ENCODE data around the gene KIDINS220. TPM values are rescaled to one million over a fixed set of nuclear protein-coding genes. Genes with fewer than 3 reads are reported as not detected.

The KIDINS220 gene
- total RNA-seq, 1 experiment from 2014 or later: 26.8 TPM

DNA sequence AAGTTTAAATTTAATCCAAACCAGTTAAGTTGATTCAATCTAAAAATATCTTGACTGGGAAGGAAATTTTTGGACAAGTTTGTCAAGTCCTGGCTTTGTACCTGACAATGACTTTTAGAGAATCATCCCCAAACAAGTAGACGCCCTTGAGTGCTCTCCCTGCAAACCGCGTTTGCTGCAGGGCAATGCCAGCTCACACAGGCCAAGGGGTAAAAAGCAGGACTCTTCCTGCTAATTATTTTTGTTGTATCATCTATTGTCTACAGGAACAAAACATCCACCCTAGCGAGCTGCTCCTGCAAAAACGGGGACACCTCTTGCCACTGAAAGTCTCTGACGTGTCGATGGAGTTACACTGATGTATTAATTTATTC is 144.6 kb downstream of the KIDINS220 start:
- H3K4me2 ChIP-seq (ENCODE audit: low read depth, low read length, poor library complexity, severe bottlenecking): no peak overlapping the region

GRCh38 chr2:8691859-8692437 is 145.5 kb downstream of the KIDINS220 start:
- Histone ChIP-seq H3K27ac (ENCODE audit: low read length) (no peak overlapping the region), H3K9ac (ENCODE audit: low read length) (no peak overlapping the region), H3K79me2 (ENCODE audit: low read length) (no peaks in the 10 kb centered on the region), H3K9me3 (ENCODE audit: low read length) (no peaks in the 10 kb centered on the region), H3K4me1 (ENCODE audit: low read length) (no peaks in the 10 kb centered on the region), H3K4me3 (ENCODE audit: low read length) (no peak overlapping the region), H2AFZ (ENCODE audit: low read length) (no peak overlapping the region), H3K36me3 (ENCODE audit: insufficient read depth, low read length) (no peaks in the 10 kb centered on the region), H3K4me2 (ENCODE audit: low read depth, low read length, poor library complexity, severe bottlenecking) (no peak overlapping the region), H3K27me3 (ENCODE audit: low read length) (no peaks in the 10 kb centered on the region; the same call in 1 of the 2 replicates), H3K9me2 (replicated peaks; ENCODE audit: insufficient read depth, low read length) (no peaks in the 10 kb centered on the region), H4K20me1 (ENCODE audit: insufficient read depth, low read depth, low read length) (no peaks in the 10 kb centered on the region)
- DNase-seq: no peak

More for the DNA sequence above, 144.6 kb downstream of the KIDINS220 start:
- H3K9ac ChIP-seq (ENCODE audit: low read length): no peak overlapping the region
- H3K9me3 ChIP-seq (ENCODE audit: low read length): no peaks in the 10 kb centered on the region
- H4K20me1 ChIP-seq (ENCODE audit: insufficient read depth, low read depth, low read length): no peaks in the 10 kb centered on the region
- no peak overlapping the region for H2AFZ ChIP-seq (ENCODE audit: low read length)
- no peak overlapping the region for H3K27ac ChIP-seq (ENCODE audit: low read length)
- no peaks in the 10 kb centered on the region for H3K36me3 ChIP-seq (ENCODE audit: insufficient read depth, low read length)
- H3K79me2 ChIP-seq (ENCODE audit: low read length): no peaks in the 10 kb centered on the region
- H3K27me3 ChIP-seq (ENCODE audit: low read length): no peaks in the 10 kb centered on the region; the same call in 1 of the 2 replicates
- no peaks in the 10 kb centered on the region for H3K4me1 ChIP-seq (ENCODE audit: low read length)
- DNase-seq: no peak
- no peaks in the 10 kb centered on the region for H3K9me2 ChIP-seq (replicated peaks; ENCODE audit: insufficient read depth, low read length)
- H3K4me3 ChIP-seq (ENCODE audit: low read length): no peak overlapping the region

GRCh38 chr2:8685697-8686358 is 151.6 kb downstream of the KIDINS220 start:
- DNase-seq: peak; percentile 83
- no peak overlapping the region for H3K27ac ChIP-seq (ENCODE audit: low read length)
- no peaks in the 10 kb centered on the region for H3K9me2 ChIP-seq (replicated peaks; ENCODE audit: insufficient read depth, low read length)
- no peak overlapping the region for H2AFZ ChIP-seq (ENCODE audit: low read length)
- H3K9me3 ChIP-seq (ENCODE audit: low read length): no peaks in the 10 kb centered on the region
- H3K4me2 ChIP-seq (ENCODE audit: low read depth, low read length, poor library complexity, severe bottlenecking): peak overlapping the region; percentile 58
- no peaks in the 10 kb centered on the region for H3K36me3 ChIP-seq (ENCODE audit: insufficient read depth, low read length)
- peak overlapping the region; percentile 58 for H3K4me3 ChIP-seq (ENCODE audit: low read length)
- peaks cover 39% of the 10 kb centered on the region for H3K4me1 ChIP-seq (ENCODE audit: low read length)
- no peaks in the 10 kb centered on the region; the same call in 1 of the 2 replicates for H4K20me1 ChIP-seq (ENCODE audit: insufficient read depth, low read depth, low read length)
- 0 out of 2 replicates have a peak overlapping the region, but pooled peaks have one; percentile 27 for H3K9ac ChIP-seq (ENCODE audit: low read length)
- peaks cover 5% of the 10 kb centered on the region; the same call in 1 of the 2 replicates for H3K27me3 ChIP-seq (ENCODE audit: low read length)
- no peaks in the 10 kb centered on the region for H3K79me2 ChIP-seq (ENCODE audit: low read length)

- H3K9ac ChIP-seq (ENCODE audit: low read length): 0 out of 2 replicates have a peak overlapping the region, but pooled peaks have one; percentile 27
- peak overlapping the region; percentile 58 for H3K4me3 ChIP-seq (ENCODE audit: low read length)
- peak overlapping the region; percentile 58 for H3K4me2 ChIP-seq (ENCODE audit: low read depth, low read length, poor library complexity, severe bottlenecking)
- H4K20me1 ChIP-seq (ENCODE audit: insufficient read depth, low read depth, low read length): no peaks in the 10 kb centered on the region; the same call in 1 of the 2 replicates
- H3K79me2 ChIP-seq (ENCODE audit: low read length): no peaks in the 10 kb centered on the region
- H3K9me2 ChIP-seq (replicated peaks; ENCODE audit: insufficient read depth, low read length): no peaks in the 10 kb centered on the region
- peaks cover 5% of the 10 kb centered on the region; the same call in 1 of the 2 replicates for H3K27me3 ChIP-seq (ENCODE audit: low read length)
- H3K9me3 ChIP-seq (ENCODE audit: low read length): no peaks in the 10 kb centered on the region
- no peak overlapping the region for H3K27ac ChIP-seq (ENCODE audit: low read length)
- no peak for DNase-seq
- peaks cover 46% of the 10 kb centered on the region for H3K4me1 ChIP-seq (ENCODE audit: low read length)
- H3K36me3 ChIP-seq (ENCODE audit: insufficient read depth, low read length): no peaks in the 10 kb centered on the region
- H2AFZ ChIP-seq (ENCODE audit: low read length): no peak overlapping the region
Measured at GRCh38 chr2:8684878-8685696, 152.3 kb downstream of the KIDINS220 start.

DNA sequence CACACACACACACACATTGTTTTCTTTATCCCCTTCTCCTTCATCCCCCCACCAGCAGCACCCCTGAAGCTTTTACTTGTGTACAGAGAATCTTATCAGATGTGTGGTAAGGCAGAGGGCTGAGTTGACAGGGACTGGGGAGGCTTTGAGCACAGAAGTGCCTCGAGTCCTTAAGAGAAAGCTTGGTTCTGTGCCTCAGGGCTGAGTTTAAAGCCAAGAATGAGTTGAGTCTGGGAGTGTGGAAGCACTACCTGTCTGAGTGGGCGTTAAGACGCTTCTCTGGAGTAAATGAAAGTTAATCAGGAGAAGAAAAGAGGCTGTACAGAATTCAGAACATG is 152.9 kb downstream of the KIDINS220 start:
- H3K9me2 ChIP-seq (replicated peaks; ENCODE audit: insufficient read depth, low read length): no peaks in the 10 kb centered on the region
- H3K79me2 ChIP-seq (ENCODE audit: low read length): no peaks in the 10 kb centered on the region
- peak overlapping the region; percentile 58 for H3K4me2 ChIP-seq (ENCODE audit: low read depth, low read length, poor library complexity, severe bottlenecking)
- peaks cover 5% of the 10 kb centered on the region; the same call in 1 of the 2 replicates for H3K27me3 ChIP-seq (ENCODE audit: low read length)
- H4K20me1 ChIP-seq (ENCODE audit: insufficient read depth, low read depth, low read length): no peaks in the 10 kb centered on the region; the same call in 1 of the 2 replicates
- H2AFZ ChIP-seq (ENCODE audit: low read length): no peak overlapping the region
- peak; percentile 46 for DNase-seq
- H3K9me3 ChIP-seq (ENCODE audit: low read length): no peaks in the 10 kb centered on the region
- no peak overlapping the region for H3K9ac ChIP-seq (ENCODE audit: low read length)
- no peak overlapping the region for H3K27ac ChIP-seq (ENCODE audit: low read length)
- no peaks in the 10 kb centered on the region for H3K36me3 ChIP-seq (ENCODE audit: insufficient read depth, low read length)
- H3K4me3 ChIP-seq (ENCODE audit: low read length): no peak overlapping the region
- H3K4me1 ChIP-seq (ENCODE audit: low read length): peaks cover 52% of the 10 kb centered on the region

DNA sequence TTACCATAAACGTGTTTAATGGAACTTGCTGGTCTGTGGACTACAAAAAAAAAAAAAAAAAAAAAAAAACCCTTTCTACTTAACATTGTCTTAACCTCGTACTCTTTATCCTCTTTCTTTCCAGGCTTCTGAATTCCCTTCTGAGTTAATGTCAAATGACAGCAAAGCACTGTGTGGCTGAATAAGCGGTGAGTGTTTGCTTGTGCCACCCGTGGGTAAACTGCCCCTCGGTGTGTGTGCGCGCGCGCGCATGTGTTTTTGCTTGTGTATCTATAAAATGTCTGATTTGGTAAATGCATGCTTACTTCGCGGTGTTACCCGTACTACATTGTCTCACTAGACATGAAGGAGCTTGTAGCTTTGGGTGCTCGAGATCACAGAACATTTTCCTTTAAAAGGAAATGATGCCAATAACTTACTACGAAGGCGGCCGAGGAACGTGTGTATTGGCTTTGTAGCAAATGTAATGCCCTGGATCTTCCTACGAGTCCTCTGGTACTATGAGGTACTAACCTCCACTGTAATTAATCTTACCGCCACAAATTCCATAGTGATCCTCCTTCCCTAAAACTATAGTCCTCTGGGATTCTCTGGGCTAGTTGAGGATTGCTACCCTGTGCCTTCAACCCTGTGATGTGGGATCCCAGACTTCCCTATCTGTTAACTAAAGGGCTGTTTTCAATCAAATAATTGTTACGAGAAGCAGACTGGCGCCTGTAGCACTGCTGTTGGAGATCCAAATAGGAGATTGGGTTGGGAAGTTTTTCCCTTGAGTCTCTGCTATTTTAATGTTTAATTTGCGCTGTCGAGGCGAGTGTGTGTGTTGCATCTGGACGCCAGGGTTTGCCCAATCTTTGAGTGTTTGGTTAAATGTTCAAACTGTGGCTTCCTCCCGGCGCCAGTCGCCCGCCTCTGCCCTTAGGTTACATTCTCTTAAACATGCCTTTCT is 154.4 kb downstream of the KIDINS220 start:
- Histone ChIP-seq H3K9ac (ENCODE audit: low read length) (peak overlapping the region; percentile 80), H3K36me3 (ENCODE audit: insufficient read depth, low read length) (no peaks in the 10 kb centered on the region), H3K27ac (ENCODE audit: low read length) (no peak overlapping the region), H2AFZ (ENCODE audit: low read length) (no peak overlapping the region), H3K4me1 (ENCODE audit: low read length) (peaks cover 62% of the 10 kb centered on the region), H3K4me3 (ENCODE audit: low read length) (peak overlapping the region; percentile 83), H3K9me2 (replicated peaks; ENCODE audit: insufficient read depth, low read length) (no peaks in the 10 kb centered on the region), H3K79me2 (ENCODE audit: low read length) (no peaks in the 10 kb centered on the region), H3K9me3 (ENCODE audit: low read length) (no peaks in the 10 kb centered on the region), H4K20me1 (ENCODE audit: insufficient read depth, low read depth, low read length) (no peaks in the 10 kb centered on the region; the same call in 1 of the 2 replicates), H3K4me2 (ENCODE audit: low read depth, low read length, poor library complexity, severe bottlenecking) (peak overlapping the region; percentile 97), H3K27me3 (ENCODE audit: low read length) (peaks cover 5% of the 10 kb centered on the region; the same call in 1 of the 2 replicates)
- peak; percentile 46 for DNase-seq

DNA sequence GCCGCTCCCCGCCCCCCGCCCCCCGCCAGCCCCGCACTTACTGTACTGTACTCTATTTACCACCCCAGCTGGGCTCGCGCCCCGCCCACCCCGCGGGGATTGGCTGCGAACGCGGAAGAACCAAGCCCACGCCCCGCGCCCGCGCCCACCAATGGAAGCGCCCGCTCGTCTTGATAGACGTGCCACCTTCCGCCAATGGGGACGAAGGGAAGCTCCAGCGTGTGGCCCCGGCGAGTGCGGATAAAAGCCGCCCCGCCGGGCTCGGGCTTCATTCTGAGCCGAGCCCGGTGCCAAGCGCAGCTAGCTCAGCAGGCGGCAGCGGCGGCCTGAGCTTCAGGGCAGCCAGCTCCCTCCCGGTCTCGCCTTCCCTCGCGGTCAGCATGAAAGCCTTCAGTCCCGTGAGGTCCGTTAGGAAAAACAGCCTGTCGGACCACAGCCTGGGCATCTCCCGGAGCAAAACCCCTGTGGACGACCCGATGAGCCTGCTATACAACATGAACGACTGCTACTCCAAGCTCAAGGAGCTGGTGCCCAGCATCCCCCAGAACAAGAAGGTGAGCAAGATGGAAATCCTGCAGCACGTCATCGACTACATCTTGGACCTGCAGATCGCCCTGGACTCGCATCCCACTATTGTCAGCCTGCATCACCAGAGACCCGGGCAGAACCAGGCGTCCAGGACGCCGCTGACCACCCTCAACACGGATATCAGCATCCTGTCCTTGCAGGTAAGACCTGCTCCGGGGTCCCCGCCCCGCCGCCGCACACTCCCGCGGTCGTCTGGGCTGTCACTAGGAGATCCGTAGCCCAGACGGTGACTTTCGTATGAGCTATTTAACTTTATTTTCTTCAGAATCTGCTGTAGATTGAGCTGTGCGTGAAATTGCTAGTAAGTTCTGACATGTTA is 155.4 kb downstream of the KIDINS220 start, which contains the start of gene ID2:
ID2 (plus strand) TSS at position 271 of the 907 bp plus-strand sequence; CDS start at position 381, 110 bp downstream.
- Histone ChIP-seq H3K79me2 (ENCODE audit: low read length) (no peaks in the 10 kb centered on the region), H3K27me3 (ENCODE audit: low read length) (peaks cover 5% of the 10 kb centered on the region; the same call in 1 of the 2 replicates), H3K9me3 (ENCODE audit: low read length) (no peaks in the 10 kb centered on the region), H3K36me3 (ENCODE audit: insufficient read depth, low read length) (no peaks in the 10 kb centered on the region), H4K20me1 (ENCODE audit: insufficient read depth, low read depth, low read length) (no peaks in the 10 kb centered on the region; the same call in 1 of the 2 replicates), H3K4me1 (ENCODE audit: low read length) (peaks cover 64% of the 10 kb centered on the region), H3K27ac (ENCODE audit: low read length) (peak within 1 kb of the TSS; percentile 80), H3K4me3 (ENCODE audit: low read length) (peak within 1 kb of the TSS; percentile 83), H2AFZ (ENCODE audit: low read length) (peak within 1 kb of the TSS; percentile 92), H3K9me2 (replicated peaks; ENCODE audit: insufficient read depth, low read length) (no peaks in the 10 kb centered on the region), H3K4me2 (ENCODE audit: low read depth, low read length, poor library complexity, severe bottlenecking) (peak within 1 kb of the TSS; percentile 97), H3K9ac (ENCODE audit: low read length) (peak within 1 kb of the TSS; percentile 80)
- DNase-seq: peak; percentile 99

Measured in Karpas-422 (cell line).